Smooth muscle cell of the brain vasculature (primary cell): ENCODE results near the gene TCP11X2.
"Not testable (repeated sequence)": the region's sequence is repeated elsewhere in the genome, so short reads cannot be mapped to it uniquely, and the experiment has no call there.

Experiments used
- DNase-seq: peaks from one replicate; pipeline ENCODE4 v3.0.0-alpha.2; 2012; ENCODE audit warnings: low read depth, low spot score

TCP11X2 gene

DNA sequence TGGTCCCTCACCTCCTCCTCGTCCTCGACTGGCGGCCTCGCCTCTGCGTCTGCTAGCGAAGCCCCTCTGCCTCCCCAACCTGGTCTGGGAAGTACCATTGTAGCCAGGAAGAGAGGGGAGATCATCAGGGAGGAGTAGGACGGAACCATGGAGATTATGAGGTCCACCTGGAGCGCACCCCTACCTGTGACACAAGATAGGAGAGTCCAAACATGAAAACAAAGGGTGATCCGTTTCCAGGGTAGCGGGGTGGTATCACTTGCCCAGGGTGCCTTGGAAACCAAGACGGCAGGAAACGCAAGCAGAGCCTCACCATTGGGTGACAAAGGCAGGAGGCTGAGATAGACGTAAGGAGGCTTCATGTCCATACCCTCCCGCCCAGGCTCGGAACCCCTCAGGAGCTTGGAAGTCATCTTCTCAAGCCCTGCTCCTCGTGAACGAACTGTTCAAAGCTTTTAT is at the start of gene TCP11X2:
Gene TCP11X2, minus strand, starts transcription at position 51 of the 459 bp plus-strand sequence.
- not testable (repeated sequence) for DNase-seq

DNA sequence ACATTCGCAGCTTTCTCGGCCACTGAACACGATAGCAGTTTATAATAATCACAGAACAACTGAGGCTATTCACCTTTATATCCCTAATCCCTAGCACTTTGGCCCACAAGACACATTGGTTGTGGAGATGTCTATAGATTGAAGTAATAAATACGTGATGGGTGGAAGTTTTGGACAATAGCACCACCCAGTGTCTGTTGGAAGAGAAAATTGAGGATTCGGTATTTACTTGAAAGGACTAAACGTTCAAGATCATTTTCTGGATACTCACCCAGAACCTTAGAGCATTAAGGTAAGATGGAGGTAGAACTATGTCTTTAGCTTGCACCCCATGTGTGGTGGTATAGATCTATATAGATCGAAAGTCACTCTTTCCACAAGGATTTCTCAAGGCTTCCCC is 45.7 kb upstream of the TCP11X2 start:
- no peak for DNase-seq

DNA sequence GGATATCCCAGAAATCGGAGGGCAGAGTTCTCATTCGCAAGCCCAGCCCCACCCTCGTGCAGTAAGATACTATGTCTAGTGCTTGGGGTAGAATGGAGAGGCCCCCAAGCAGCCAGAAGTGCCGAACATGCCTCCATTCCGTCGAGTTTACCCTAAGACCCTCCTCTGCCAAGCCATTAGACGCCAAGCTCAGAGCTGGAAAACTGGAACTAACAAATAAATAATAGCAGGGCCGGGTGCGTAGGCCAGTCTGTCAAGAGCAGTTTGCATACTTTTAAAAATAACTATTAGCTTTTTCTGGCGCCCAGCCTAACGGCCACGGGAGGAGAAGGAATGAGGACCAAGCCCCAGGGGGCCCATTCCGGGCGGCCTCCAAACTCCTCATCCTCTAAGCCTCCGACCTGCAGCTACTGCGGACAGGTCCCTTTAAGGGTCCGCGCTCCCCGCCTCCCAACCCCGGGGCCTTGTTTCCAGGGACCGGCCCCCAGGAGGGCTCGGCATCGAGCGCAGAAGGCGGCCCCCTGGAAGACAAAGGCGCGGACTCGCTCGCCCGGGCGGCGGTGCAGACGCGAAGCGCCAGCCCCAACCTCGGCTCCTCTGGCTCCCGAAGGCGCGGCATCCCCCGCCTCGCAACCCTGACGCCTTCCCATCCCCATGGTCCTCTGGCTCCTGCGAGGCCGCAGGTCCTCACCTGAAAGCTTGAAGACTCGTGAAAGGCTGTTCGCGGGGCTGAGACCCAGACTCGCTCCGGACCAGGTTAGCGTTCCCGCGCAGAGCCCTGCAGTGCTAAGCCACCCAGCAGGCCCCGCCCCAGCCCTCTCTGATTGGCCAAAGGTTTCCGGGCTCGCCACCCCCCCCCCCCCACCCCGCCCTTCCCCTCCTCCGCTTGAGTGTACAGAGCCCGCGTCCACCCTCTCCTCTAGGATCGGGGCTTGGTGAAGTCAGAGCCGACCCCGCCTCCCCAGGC is 44.6 kb upstream of the TCP11X2 start, which contains the start of gene TMSB15A:
Gene TMSB15A, minus strand, starts transcription at position 765 of the 967 bp plus-strand sequence.
- DNase-seq = no peak

DNA sequence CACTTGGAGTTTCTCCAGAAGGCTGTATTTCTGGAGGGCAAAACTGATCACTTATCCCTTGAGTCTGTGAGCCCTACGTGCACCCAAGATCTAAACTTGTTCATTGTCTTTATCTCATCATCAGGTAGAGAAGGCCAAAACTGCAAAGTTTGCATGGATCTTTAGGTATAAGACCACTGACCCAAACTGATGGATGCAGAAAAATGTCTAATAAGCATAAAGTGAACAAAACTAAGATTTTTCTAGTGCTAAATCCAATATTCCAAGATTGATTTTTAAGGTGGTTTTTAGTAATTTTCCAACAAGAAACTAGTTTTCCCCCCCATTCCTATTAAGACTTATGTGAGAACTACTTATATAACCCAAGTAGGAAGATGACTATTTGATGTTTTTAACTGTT is 42.9 kb upstream of the TCP11X2 start:
- DNase-seq = no peak

DNA sequence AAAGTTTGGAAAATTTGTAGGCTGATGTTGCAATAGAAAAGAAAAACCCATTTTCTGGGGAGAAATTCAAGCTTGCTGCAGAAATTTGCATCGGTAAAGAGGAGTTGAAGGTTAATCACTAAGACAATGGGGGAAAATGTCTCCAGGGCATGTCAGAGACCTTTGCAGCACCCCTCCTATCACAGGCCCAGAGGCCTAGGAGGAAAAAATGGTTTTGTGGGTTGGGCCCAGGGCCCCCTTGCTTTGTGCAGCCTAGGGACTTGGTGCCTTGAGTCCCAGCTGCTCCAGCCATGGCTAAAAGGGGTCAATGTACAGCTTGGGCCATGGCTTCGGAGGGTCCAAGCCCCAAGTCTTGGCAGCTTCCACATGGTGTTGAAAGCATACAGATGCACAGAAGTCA is 27.1 kb upstream of the TCP11X2 start:
- no peak for DNase-seq

DNA sequence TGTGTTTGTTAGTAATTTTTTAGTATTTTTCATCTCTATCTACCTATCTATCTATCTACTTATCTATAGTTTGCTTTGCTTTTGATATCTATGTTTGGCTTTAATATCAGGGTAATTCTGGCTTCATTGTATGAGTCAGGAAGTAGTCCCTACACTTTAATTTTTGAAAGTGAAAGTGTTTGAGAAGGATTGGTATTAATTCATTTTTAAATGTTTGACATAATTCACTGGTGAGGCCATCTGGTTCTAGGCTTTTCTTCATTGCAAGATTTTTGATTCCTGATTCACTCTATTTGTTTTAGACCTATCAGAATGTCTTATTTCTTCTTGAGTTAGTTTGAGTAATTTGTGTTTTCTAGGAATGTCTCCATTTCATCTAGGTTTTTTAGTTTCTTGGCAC is 20.2 kb upstream of the TCP11X2 start:
- DNase-seq = no peak

DNA sequence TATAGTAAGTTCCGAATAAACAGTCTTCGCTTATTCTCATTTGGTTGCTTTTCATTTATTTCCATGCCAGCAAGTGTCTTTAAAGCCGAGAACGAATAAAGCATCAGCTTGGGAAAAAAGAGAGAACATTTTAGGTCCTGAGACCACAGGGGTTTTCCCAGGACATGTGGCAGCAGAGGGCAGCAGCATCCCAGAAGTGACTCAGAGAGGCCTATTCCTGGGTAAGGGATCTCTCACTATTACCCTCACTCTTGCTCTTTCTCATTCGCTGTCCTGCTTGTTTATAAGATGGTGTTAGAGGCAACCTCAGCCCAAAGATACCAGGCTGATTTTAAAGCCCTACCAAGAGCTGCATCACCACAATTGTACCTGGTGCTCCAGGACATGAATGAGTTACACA is 7.2 kb upstream of the TCP11X2 start:
- not testable (repeated sequence) for DNase-seq

DNA sequence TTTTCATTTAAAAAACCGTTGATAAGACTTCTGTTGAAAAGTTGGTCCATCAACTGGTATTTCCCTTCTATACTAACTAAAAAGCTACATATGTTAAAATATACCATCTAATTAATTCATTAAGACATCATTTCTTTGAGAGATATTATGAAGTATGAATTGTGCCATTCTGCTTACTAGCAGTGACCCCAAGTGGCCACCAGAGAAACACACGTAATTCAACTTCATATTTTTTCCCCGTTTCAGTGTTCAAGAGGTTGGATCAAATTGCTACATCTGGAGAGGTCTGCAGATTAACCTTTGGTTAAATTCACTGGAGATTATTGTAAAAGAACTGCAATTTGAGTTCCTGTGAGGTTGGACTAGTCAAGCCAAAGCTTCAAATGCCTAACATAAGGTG is 1.4 kb downstream of the TCP11X2 start:
- not testable (repeated sequence) for DNase-seq

DNA sequence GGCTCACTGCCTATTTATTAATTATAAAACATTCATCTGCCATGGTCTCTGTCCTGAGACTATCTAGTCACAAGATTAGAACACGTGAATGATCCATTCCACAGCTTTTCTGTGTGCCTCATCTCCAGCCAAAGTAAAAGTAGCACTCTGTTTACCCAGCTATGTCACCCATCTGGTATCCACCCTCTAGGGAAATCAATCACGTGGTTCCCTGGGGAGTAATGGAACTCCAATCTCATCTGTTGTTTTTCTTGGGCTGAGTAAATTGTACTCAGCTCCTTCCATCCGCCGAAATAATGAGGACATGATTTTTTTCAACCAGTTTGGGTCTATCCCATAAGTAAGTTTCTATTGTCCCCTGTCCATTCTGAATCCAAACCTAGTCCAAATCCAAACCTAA is 13.0 kb downstream of the TCP11X2 start:
- DNase-seq = not testable (repeated sequence)

DNA sequence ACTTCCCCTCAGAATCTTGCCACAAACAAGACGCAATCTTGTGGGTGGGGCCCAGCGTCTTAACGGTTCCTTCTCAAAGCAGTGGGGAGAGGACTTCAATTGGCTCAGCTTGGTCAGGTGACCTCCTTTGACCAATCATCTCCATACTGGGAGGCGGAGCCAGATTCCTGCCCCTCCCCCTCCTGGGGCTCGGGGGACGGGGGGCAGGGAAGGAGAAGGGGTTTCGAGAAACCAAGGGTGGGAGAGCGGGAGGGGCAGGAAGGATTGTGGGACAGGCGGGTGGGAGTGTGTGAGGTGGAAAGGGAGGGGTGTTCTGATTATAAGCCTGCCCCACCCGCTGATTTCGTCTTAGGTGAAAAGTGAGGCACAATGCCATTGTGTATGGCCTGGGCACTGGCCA is 31.7 kb downstream of the TCP11X2 start, which contains the start of gene NXF2B:
Gene NXF2B, minus strand, starts transcription at position 101 of the 400 bp plus-strand sequence. CDS start 59,972 bp downstream, outside the sequence.
- not testable (repeated sequence) for DNase-seq

DNA sequence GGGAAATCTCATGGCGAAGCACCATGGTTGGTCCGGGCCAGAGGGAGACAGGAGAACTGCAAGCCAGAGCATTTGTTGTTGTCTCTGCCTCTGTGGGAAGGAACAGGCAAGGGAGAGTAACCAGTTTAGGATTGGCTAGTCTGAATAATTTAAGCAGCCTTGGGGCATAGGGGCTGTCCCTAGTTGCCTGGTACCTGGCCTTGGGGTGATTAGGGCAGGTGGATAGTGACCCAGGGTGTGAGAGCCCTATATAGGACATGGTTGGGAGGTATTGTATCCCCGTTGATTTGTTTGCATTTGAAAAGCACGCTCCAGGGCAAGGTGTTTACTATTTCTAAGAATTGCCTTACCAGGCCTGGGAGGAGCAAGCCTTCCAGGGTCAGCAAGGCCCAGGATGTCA is 57.1 kb downstream of the TCP11X2 start:
- not testable (repeated sequence) for DNase-seq
